Bone marrow (tissue), 2 donors: ENCODE measurements around the gene FAM209A.
"Not testable (repeated sequence)": the region's sequence is repeated elsewhere in the genome, so short reads cannot be mapped to it uniquely, and the experiment has no call there.

Experiments
- DNase-seq, 2 donors: peaks; one replicate each; lab custom pipeline; 2025; lab: John Stamatoyannopoulos, UW

Gene FAM209A

GRCh38 chr20:56524444-56524843 is at the start of gene FAM209A:
TSS of gene FAM209A (plus strand) at chr20:56524744. CDS start at chr20:56524809, 65 bp downstream.
- DNase-seq = not testable (repeated sequence)

- DNase-seq = peak in 1 of 2 donors; percentile 60
These were observed 40.6 kb upstream of the FAM209A start for GRCh38 chr20:56483970-56484369.

GRCh38 chr20:56487216-56487615 is 37.3 kb upstream of the FAM209A start:
- DNase-seq = no peak

DNA sequence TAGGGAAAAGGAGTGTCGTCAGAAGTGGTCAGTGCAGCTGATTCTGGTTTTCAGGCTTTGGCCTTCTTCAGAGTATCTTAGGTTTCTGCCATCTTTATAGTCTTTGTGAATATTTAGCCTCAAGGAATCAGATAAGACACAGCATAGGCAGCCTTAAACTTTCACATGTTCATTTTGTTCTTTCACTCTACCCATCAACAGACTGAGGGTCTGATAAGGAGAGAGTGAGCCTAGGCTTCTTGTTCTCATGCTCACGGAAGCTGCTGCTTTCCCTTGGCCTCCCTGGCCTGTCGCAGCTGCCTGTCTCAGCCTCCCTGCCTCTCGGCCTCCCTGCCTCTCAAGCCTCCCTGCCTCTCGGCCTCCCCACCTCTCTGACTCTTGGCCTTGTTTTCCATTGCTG is 36.0 kb upstream of the FAM209A start:
- DNase-seq = no peak

- no peak for DNase-seq
These were observed 23.4 kb upstream of the FAM209A start for GRCh38 chr20:56501116-56501515.

- no peak for DNase-seq
These were observed 20.6 kb upstream of the FAM209A start for GRCh38 chr20:56503916-56504315.

GRCh38 chr20:56504373-56505005 is 20.1 kb upstream of the FAM209A start:
- no peak for DNase-seq

- DNase-seq = no peak
These were observed 18.4 kb upstream of the FAM209A start for GRCh38 chr20:56506103-56506502.

DNA sequence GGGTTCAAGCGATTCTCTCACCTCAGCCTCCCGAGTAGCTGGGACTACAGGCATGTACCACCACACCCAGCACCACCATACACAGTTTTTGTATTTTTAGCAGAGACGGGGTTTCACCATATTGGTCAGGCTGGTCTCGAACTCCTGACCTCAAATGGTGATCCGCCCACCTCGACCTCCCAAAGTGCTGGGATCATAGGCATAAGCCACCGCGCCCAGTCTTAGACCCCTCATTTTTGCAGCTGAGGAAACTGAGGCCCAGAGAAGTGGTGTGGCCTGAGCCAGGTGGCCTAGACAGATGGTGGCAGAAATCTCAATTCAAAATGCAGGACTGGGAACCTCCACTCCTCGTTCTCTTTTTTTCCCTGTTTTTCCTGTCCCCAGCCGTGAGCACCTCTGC is 12.6 kb upstream of the FAM209A start:
- no peak for DNase-seq

DNA sequence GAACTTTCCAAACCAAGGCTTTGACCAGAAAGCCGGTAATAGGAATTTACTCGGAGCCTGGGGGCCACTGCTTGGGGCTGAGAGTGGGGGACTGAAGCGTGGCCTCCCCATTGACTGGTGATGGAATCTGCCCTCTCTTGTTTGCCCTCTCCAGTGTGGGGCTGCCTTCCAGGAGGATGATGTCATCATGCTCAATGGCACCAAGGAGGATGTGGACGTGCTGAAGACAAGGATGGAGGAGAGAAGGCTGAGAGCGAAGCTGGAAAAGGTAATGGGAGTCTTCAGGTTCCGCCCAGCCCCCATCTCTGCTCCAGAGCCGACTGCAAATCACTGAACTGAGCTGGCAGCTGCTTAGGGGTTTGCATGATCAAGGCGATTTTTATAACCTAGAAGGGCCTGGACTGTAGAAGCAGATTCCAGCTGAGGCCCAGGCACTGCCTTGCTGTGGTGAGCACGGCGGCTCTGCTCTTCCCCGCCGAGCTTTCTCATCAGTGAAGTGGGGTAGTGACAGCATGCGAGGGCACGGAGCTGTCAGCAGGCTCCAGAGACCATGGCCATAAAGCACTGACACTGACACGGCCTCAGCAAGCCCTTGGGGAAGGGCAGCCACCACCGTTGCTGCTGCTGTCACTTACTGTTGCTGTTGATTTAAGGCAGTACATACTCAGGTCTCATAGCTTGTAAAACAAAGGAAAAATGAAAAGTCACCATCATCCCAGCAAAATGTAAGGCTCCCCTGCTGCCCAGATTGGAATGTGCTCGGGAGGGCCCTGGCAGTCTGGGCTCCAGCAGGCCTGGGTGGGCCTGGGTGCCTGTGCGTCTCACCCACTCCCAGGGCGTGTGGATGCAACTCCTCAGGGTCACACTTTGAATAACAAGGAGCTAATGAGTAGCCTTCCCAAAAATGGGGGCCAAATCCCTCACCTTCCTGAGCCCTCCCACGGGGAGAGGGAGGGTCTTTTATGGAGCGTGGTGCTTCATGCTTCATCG is 11.1 kb upstream of the FAM209A start:
- no peak for DNase-seq

- DNase-seq = no peak
These were observed 7.9 kb upstream of the FAM209A start for GRCh38 chr20:56516631-56517030.

GRCh38 chr20:56517211-56517610 is 7.3 kb upstream of the FAM209A start:
- no peak for DNase-seq

DNA sequence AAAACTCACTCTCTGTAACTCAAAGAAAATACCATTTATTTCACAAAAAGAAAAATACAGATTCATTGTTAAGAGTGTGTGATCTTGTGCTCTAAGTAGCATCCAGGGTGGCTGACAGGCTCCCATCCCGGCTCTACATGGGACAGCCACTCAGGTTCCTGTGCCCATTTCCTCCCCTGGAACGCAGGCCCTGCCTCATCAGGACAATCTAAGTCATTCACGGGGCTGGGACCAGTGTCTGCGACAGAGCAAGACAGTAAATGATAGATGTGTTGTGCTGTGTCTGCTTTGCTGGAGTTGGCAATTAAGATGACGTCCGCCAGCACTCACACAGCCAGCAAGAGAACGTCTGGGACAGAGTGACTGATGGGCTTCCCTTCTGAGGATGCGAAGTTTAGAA is 6.9 kb upstream of the FAM209A start:
- no peak for DNase-seq

GRCh38 chr20:56518126-56518525 is 6.4 kb upstream of the FAM209A start:
- no peak for DNase-seq

DNA sequence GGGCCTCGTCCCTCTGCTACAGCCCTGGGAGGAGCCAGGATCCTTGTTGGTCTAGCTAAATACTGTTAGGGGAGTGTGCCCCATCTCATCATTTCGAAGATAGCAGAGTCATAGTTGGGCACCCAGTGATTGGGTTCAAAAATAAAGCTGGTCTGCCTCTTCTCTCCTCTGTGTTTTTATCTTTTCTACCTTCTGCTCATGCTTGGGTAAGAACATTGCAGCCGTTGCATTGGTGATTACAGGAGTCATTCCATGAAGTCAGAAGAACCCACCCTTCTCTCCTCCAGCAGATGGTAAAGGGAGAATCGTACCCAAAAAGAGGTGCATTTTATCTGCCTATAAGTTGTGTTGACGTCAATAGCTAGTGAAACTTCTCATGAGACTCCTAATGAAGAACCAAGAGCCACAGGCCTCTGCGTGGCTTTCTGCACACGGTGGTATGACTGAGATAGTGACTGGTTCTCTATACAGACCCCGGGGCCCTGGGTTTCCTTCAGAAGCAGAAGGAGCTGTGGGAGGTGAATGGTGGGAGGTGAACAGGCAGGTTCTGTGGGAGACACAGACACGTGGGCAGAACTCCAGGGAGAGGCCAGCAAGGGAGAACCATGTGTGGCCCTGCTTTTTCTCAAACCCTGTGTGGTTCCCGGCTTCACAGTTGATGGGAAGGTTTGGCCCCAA is 5.7 kb upstream of the FAM209A start:
- no peak for DNase-seq

GRCh38 chr20:56519551-56519950 is 5.0 kb upstream of the FAM209A start:
- DNase-seq = no peak

DNA sequence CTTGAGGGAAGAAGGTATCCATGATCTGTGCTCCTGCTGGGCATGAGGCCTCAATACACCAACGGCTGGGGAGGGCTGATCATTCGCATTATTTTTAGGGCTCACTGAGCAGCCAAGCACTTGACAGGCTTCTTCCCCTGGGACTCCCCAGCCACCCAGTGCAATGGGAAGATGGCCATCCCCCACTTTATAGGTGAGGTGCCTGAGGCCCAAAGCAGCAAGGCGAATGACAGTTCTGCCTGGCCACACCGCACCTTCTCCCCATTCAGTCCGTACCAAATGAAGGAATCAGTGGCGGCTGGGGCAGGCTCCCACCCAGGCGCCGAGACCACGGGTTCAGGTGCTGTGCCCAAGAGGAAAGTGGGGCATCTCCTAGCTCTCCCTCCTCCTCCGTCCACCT is 4.4 kb upstream of the FAM209A start:
- no peak for DNase-seq

- not testable (repeated sequence) for DNase-seq
These were observed 3.7 kb upstream of the FAM209A start for GRCh38 chr20:56520746-56521354.

- DNase-seq = no peak
These were observed 2.2 kb upstream of the FAM209A start for GRCh38 chr20:56522311-56522710.

DNA sequence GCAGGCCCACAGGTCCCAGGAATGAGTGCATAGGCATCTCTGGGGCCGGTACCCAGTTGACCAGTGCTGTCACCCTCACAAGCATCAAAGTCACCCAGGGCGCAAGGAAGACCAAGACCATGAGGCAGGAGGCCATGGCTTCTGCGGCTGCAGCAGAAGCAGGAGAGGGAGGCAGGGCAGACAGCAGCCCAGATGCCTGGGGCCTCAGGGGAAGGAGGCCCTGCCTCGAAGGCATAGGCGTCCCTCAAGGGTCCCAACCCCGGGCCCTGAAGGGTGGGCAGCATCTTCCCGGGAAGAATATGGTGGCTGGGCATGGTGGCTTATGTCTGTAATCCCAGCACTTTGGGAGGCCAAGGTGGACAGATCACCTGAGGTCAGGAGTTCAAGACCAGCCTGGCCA is 3.0 kb downstream of the FAM209A start:
- DNase-seq = no peak

DNA sequence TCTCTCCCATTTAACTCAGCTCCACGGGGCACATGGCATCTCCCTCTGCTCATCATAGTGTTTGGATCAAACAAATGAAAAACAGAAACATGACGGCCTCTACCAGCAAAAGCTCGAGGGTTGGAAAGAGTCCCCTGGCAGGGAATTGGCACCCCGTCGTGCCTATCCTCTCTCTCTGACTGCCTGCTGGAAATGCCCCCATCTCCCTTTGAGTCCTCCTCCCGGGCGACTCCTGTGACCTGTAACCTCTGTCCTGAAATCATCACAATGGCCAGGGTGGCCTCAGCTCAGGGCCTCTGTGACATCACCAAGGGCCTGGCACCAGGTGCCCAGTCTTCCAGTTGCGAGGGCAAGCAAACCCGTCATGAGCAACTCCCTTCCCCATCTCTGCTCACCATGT is 8.4 kb downstream of the FAM209A start, which contains the start of gene FAM209B:
Gene FAM209B (plus strand): TSS at position 301 of the 400 bp plus-strand sequence. CDS start 96 bp downstream, at position 397.
- not testable (repeated sequence) for DNase-seq

GRCh38 chr20:56537997-56538396 is 13.5 kb downstream of the FAM209A start:
- DNase-seq = no peak
